Embryonic facial prominence (tissue), 1 donor: ENCODE measurements around the gene CATSPER4.

ENCODE experiments used
- DNase-seq: peaks from one replicate; pipeline ENCODE4 v3.0.0-alpha.2; 2016; ENCODE audit errors: extremely low spot score

Gene CATSPER4

DNA sequence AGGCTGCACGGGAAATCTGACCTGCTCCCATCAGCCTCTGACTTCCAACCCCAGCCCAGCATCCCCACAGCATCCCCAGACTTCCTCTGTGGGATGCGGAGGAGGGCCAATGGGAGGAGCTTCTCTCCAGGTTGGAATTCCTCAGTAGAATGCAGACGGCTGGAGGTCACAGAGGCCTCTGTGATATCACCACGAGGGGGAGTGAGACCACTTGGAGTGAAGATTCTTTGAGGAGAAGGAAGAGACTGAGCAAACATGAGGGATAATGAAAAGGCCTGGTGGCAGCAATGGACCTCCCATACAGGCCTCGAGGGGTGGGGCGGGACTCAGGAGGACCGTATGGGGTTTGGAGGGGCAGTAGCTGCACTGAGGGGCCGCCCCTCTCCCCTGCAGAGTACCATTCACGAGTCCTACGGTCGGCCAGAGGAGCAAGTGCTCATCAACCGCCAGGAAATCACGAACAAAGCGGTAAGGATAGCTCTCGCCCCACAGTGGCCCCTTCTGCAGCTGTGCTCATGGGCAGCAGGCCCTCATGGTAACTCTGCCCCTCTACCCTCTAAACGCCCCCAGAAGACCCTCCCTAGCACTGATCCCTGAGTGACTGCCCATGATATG lies at the start of gene CATSPER4:
TSS of gene CATSPER4 (plus strand) at position 230 of the 615 bp plus-strand sequence. CDS start at position 256, 26 bp downstream.
- DNase-seq: no peak

DNA sequence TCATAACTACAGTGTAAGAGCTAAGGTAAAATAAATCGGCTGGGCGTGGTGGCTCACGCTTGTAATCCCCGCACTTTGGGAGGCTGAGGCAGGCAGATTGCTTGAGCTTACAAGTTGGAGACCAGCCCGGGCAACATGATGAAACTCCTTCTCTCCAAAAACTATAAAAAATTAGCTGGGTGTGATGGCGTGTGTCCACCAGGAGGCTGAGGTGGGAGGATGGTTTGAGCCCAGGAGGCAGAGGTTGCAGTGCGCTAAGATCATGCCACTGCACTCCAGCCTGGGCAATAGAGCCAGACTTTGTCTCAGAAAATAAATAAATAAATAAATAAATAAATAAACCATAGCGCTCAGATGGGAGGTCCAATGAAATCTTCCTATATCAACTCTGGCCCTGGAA lies 48.2 kb upstream of the CATSPER4 start:
- no peak for DNase-seq

DNA sequence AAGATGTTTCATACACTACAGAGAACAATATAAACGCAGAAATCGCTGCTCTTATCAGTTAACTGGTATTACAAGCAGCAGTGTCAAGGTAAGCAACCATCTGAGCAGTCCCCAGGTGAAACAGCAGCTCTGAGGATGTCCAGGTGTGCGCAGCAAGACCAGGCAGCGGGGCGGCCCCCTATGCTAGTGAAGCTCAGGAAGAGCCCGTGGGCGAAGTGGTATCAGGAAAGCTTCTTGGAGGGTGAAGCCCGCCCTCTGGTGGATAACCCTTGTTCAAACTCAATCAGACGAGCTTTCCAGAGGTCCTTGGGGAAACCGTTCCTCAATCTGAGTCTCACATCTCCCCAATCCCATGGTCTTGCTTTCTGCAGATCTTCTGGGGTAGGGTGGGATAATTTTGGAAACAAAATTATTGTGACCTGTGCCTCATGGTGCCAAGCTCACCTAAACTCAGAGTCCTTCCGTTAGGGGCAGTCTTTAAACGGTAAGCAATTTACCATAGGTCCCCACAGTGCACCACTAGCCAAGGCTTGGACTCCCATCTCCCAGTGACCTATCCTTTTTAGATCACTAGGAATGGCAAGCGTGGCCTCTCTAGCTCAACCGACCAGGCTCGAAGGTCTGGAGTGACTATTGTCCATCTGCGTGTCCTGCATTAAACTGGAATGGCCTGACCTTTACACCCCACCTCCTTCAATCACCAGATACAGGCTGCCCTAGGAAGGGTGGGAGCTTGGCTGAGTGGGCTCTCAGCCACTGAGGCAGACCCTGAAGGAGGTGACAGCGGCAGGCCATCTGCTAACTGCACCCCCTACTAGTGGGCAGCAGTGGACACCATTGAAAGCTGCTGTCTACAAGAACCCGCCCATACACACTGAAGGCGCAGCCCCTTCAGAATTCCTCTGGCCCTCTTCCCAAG lies 45.1 kb upstream of the CATSPER4 start:
- DNase-seq: peak; percentile 63

DNA sequence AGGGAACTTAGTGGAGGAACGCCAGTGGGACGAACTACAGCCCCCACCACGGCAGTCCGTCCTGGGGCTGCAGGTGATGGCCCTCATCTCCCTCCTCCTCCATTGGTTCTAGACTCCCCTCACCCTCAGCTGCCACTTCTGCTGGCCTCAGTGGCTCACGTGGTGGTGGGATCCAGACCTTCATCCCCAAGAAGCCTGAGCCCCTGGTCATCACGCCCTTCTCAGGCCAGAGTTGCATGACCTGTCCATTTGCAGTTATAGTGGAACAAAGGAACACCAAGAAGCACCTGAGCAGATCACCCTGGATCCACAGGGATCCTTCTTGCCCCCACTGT lies 44.5 kb upstream of the CATSPER4 start:
- no peak for DNase-seq

DNA sequence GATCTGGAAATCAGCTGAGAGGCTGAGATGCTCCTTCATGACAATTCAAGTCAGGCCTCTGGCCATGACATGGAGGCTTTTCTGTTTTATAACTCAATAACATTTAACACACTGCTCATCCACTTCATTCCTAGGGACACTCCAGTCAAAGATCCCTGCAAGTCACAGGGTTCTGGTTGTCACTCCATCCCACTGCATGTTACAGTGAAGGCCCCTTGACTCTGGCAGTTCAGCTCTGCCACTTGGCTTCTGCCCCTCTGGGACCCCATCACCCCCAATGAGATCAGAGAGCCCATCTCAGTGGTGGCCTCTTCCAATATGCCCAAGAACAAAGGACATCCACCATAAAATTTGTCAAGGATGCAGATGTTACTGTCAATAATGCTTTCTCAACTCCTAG lies 41.5 kb upstream of the CATSPER4 start:
- no peak for DNase-seq

DNA sequence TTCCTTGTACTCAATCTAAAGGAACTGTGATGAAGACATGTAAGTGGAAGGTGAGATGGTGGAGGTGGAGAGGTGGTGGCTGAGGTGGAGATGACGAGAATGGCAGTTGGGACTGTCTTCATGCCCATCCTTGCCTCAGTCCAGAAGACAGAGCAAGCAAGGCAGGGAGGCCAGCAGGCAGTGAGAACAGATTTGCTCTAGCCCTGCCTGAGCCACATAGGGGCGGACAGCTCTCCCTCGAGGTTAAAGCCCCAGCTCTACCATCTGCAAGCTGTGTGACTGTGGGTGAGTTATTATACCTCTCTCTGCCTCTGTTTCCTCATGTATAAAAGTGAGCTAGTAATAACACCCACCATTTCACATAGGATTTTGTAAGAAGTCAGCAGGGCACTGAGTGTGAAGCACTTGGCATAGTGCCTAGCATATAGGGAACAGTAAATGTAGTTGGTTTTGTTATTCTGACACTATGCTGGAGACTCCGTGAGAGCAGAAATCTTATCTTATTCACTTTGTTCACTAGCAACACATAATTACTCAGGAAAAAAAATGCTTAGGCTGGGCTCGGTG lies 36.4 kb upstream of the CATSPER4 start:
- no peak for DNase-seq

DNA sequence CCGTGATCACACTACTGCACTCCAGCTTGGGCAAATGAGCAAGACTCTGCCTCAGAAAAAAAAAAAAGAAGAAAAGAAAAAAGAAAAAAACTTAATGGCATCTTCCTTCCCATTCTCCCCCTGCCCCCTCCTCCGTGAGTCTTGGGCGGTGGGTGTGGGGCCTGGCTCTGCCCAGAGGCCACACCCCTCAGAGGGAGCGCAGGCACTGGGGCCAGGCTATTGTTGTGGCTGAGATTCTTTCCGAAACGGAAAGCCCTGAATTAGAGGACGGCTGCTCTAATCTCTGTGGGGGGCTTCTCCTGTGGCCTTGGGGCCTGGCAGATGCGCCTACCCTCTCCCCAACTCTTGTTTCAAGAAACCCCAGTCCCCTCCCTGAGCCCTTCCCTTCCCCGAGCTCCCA lies 35.7 kb upstream of the CATSPER4 start:
- no peak for DNase-seq

DNA sequence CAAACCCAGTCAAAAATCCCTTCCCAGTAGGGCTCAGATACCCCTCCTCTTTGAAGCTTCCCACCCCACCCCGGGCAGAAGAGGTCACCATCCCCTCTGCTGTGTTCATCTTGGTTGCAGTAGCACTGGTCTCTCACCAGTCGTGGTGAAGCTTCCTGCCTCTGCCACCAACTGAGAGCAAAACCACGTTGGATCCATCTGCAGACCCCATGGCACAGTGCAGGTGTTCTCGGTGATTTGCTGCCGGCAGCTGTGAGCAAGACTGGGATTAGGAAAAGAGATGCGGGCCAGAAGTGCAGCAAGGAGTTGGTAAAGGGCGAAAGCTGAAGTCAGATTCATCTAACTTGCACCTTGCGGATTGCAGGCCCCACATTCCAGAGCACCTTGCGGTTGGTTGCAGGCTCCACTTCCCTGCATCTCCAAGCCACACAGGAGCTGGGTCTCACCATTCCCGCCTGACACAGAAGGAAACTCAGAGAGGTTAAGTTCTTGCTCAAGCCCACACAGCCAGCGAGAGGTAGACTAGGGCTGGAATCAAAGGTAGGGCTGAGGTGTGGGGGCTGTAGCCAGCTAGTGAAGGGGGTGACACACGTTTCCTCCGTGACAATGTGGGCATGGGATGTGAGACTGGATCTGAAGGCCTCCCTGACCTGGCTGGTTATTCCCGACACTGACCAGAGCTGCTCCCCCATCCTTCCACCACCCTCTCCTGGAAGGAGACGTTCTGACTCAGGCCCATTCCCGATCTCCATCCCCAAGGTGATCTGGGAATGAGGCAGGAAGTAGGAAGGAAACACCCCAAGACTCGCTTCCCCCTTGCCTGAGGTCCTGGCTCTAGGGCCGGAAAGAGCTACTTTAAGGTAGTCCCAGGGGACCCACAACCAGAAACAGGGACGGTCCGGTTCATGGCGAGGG lies 34.8 kb upstream of the CATSPER4 start:
- DNase-seq: no peak

DNA sequence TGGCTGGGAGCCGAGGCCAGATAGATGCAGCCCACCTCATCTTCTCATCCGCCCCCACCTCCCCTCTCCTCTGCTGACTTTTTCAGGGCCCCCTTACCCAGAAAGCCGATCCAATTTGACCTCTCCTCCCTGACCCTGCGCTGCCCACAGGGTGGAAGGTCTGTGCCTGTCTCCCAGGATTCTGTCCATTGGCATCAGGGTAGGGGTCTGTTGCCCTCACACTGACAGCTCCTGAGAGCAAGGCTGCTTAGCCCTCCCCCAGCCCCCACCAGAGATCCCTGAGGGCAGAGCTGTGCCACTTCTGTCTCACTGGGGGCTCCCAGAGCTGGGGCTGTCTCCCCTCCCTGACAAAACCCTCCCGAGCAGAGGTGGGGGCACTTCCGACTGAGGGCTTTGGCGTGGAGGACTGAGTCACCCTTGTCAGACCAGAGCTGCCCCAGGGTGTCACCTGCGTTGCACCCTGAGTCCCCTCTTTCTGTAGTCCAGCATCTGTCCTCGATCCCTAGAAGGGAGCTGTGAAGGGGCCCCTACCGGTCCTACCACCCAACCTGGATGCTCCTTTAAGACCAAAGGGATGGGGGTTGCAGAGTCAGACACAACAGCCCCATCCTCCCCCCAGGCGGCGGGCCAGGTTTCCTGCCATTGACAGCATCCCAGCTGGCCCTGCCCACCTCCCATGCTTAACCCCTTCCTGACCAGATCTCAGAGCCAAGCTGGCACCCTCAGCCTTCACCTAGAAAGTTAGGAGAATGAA lies 33.9 kb upstream of the CATSPER4 start:
- DNase-seq: no peak

DNA sequence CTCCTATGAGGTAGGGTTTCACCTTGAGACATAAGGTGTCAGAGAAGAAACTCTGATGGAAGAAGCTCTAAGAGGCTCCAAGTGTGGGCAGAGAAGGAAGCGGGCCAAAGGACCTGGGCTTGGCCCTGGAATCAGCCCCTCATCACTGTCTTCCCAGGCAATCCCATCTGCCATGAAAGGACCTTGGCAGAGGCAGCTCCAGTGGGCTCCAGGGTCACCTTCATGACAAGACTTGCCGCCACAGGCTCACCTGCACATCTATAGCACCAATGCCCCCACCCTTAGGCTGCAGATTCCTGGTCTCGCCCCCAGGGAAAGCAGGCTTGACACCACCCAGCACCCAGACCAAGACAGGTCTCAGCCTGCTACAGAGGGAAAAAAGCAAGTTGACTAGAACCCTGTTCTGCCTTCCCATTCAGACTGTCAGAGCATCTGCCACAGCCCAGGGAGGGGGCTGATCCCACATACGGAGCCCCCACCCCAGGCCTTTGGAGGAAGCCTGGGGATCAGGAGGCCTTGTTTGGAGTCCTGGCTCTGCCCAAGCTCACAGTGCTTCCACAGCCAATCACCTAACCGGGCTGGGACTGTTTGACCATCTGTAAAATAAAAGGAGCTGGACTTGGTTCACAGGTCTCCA lies 32.0 kb upstream of the CATSPER4 start:
- no peak for DNase-seq

DNA sequence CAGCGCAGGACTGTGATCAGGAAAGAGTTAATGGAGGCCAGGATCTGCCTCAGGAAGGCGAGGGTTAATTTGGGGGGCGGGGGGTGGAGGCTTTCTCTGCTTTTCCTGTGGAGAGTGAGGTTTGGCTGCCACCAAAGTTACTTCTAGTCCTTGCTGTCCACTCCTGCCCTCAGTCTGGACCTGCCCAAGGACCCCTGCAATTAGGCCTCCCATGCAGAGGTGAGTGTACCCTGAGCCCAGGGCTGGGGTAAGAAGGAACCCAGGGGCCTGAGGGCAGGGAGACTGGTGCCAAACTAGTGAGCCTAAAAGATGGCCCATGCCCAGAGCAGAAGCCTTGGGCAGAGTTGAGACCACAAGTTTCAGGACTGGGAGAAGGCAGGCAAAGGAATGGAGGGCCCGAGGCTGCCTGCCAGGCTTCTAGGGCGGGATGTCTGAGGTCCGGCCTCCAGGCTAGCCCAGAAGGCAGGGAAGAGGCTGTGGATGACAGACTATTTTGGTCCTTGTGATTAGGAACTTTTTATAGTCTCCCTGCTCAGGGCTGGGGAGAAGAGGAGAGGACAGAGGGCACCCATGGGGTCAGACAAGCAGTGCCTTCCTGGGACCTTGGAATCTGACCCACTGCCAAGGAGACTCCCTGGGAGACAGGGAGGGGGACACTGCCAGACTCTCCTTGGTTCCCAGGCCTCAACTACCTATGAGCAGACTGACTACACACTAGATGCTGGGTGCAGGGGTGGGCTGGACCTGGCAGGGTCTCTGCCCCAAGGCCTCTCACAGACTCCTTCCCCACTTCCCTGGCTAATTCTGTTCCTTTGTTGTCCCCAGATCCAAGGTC lies 31.3 kb upstream of the CATSPER4 start, which contains the start of gene FAM110D:
TSS of gene FAM110D (plus strand) at position 172 of the 835 bp plus-strand sequence. CDS start 2,213 bp downstream, outside the sequence.
- DNase-seq: no peak

DNA sequence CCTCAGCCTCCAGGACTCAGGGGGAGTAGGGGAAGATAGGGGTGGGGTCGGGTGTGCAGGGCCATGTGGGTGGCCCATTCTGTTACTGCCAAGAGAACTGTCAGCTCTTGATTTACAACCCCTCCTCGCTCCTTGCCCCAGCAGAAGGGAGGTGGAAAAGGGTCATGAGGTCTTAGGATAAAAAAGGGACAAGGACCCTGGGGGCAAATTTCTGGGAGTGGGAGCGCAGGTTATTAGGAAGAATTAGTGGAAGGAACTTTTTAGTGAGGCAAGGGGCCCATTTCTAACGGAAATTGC lies 30.7 kb upstream of the CATSPER4 start:
- DNase-seq: no peak

DNA sequence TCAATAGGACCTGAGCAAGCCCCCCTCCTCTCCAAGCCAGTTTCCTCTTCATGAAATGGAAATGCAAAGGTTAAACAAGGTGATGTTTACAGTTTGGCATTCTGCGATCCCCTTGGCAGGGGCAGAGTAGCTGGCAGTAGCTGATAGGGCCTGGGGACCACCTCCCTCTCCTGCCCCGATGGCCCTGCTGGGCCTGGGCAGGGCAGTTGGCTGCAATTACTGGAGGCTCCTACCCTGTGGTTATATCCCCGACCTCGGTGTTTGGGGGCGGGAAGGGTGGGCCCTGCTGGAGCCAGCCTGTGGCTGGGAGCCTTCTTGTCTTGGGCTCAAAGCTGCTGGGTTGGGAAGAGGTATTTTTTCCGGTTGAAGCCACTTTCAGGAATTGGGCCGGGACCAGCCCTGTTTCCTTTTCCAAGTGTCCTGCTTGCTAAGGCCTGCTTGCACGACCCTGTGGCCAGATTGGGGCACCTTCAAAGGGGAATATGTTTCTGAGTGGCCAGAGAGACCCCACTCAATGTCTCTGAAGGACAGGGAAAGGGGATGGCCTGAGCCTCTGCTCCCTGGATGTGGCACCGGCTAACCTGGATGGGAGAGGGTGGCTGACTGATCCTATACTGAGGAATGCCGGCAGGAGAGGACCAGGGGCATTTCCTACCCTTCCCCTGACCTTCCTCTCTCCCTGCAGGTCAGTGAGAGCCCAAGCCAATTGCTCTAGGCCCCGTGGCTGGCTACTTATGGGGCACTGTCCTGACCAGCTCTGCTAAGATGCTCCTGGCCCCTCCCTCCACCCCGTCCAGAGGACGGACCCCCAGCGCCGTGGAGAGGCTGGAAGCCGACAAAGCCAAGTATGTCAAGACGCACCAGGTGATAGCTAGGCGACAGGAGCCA lies 29.6 kb upstream of the CATSPER4 start:
- DNase-seq: no peak

DNA sequence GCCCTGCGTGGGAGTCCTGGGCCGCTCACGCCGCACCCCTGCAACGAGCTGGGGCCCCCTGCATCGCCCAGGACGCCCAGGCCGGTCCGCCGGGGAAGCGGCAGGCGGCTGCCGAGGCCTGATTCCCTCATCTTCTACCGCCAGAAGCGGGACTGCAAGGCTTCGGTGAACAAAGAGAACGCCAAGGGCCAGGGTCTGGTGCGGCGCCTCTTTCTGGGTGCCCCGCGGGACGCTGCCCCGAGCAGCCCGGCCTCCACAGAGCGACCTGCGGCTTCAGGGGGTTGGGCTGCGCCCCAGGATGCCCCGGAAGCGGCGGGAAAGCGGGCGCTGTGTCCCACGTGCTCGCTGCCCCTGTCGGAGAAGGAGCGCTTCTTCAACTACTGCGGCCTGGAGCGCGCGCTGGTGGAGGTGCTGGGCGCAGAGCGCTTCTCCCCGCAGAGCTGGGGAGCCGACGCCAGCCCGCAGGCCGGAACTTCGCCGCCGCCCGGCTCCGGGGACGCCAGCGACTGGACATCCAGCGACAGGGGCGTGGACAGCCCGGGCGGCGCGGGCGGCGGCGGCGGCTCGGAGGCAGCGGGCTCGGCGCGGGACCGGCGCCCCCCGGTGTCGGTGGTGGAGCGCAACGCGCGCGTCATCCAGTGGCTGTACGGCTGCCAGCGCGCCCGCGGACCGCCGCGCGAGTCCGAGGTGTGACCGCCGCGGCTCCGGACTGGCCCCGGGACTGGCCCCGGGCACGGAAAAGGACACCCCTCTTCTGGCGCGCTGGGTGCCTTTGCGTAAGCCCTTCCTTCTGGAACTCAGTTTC lies 28.8 kb upstream of the CATSPER4 start:
- DNase-seq: no peak

DNA sequence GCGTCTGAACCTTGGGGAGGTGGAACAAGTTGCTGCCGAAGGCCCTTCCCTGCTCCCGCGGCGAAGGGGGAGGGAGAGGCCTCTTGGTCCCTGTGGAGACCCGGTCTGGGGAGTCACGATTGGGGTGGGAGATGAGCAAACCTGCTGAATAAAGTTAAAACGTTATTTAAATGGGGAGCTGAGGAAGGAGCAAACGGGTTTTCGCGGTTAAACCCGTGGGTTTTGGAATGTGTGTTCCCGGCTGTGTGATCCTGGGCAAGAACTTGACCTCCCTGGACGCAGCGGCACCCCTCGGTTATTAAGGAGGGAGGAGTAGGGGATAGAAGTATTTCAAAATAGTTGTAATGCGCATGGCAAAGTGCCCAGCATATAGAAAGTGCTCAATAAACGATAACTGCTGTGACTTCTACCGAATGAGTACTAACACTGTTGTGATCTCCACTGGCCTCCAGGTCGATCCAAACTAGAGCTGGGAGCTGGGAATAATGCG lies 28.1 kb upstream of the CATSPER4 start:
- DNase-seq: no peak

DNA sequence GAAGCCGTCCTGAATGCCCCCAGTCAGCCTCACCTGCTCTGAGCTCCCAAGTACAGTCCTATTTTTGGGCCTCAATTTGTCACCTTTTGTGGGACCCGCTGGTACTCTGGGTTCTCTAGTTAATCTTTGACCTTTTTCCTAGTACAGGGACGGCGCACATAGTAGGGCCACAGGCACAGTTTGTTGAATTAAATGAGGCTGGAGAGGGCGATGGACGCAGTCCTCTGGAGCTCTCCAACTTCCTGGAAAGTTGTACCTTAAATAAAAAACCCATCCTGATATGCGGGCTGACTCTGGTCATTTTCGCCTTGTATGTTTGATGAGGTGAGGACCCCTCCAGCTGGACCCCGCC lies 26.7 kb upstream of the CATSPER4 start:
- DNase-seq: no peak

DNA sequence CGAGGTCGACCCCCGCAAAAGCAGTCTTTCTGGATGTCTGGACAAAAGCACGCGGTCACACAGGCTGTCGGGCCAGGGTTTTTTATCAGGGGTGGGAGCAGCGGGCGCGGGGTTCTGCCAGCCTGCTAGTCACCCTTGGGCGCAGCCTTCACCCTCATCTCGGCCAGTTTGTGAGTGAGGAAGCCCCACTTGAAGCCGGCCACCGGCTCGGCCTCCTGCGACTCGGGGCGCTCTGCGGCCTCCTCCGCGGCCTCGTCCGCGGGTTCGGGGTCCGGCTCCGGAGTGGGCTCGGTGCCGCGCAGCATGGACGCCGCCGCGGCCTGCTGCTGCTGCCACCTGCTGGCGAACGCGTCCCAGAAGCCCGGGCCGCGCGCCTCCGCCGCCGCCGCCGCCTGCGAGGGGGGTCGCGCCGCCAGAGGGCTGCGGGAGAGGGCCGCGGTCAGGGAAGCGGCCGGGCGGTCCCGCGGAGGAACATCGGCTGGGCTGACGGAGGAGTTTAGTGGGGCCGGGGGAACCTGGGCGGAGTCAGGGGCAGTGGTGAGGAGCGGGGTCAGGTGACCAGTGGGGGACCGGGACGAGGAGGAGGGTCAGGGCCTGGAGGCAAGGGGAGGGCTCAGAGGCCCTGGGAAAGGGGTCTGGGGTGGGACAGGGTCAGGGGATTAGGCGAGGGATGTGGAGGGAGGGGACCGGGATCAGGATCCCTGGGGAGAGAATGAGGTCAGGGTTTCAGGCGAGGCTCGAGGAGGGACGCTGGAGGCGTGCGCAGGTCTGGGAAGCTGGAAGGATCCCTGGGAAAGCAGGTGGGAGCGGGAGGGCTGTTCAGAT lies 26.2 kb upstream of the CATSPER4 start:
- no peak for DNase-seq
